CD4-positive, CD25-positive, alpha-beta regulatory T cell (primary cell): Measurements from ENCODE around the gene GABRR3. TPM values are rescaled to one million over a fixed set of nuclear protein-coding genes. Genes with fewer than 3 reads are reported as not detected.
"Not testable (repeated sequence)": the region's sequence is repeated elsewhere in the genome, so short reads cannot be mapped to it uniquely, and the experiment has no call there.

Experiments
- ATAC-seq, 2 donors: fragments of 150-1000 bp; cut with Tn5 transposase; one replicate each; pipeline ENCODE4 v1.10.0; 2021; ENCODE audit warnings: low read depth in 2 of 2, moderate number of reproducible peaks in 2 of 2, moderate library complexity in 1 of 2
- DNase-seq, 3 donors: peaks; one replicate each; pipeline versions ENCODE4 v3.0.0 to v3.0.0-alpha.2; 2012 to 2022; ENCODE audit warnings: mixed read lengths in 1 of 3
- H3K27ac ChIP-seq: one replicate; pipeline ENCODE4 v1.7.0; 2013; ENCODE audit warnings: mild to moderate bottlenecking, low read length; ENCODE audit not compliant: insufficient read depth, poor library complexity, severe bottlenecking
- H3K27me3 ChIP-seq: one replicate; pipeline ENCODE4 v1.7.0; 2013; ENCODE audit warnings: low read length; ENCODE audit not compliant: control insufficient read depth, insufficient read depth
- H3K36me3 ChIP-seq: one replicate; pipeline ENCODE4 v1.7.0; 2013; ENCODE audit warnings: mild to moderate bottlenecking, low read length, moderate library complexity; ENCODE audit not compliant: control insufficient read depth, insufficient read depth
- H3K4me1 ChIP-seq: 2 replicates; pipeline ENCODE4 v1.7.0; 2013; ENCODE audit warnings: mild to moderate bottlenecking, low read length; ENCODE audit not compliant: insufficient read depth, control insufficient read depth, poor library complexity, severe bottlenecking
- H3K4me3 ChIP-seq: one replicate; pipeline ENCODE4 v1.7.0; 2013; ENCODE audit warnings: low read depth, mild to moderate bottlenecking, low read length, moderate library complexity
- H3K9me3 ChIP-seq, 2 experiments: 1 replicate in 1 of 2; 2 replicates in 1 of 2; pipeline ENCODE4 v1.7.0; 2013; ENCODE audit warnings: low read length in 2 of 2, mild to moderate bottlenecking in 1 of 2, moderate library complexity in 1 of 2; ENCODE audit not compliant: control insufficient read depth in 2 of 2
- H3K27ac Mint-ChIP-seq, 3 donors: one replicate each; pipeline ENCODE4 v1.8.0; 2020 to 2022; ENCODE audit warnings: mild to moderate bottlenecking in 3 of 3, mixed read lengths in 3 of 3, moderate library complexity in 2 of 3
- H3K27me3 Mint-ChIP-seq: one replicate; pipeline ENCODE4 v1.8.0; 2022; ENCODE audit warnings: mild to moderate bottlenecking, mixed read lengths
- H3K36me3 Mint-ChIP-seq: one replicate; pipeline ENCODE4 v1.8.0; 2020; ENCODE audit warnings: mixed read lengths
- H3K4me1 Mint-ChIP-seq, 4 donors: one replicate each; pipeline ENCODE4 v1.8.0; 2020 to 2022; ENCODE audit warnings: mixed read lengths in 4 of 4, mild to moderate bottlenecking in 1 of 4
- H3K4me3 Mint-ChIP-seq, 4 donors: one replicate each; pipeline ENCODE4 v1.8.0; 2020 to 2022; ENCODE audit warnings: mild to moderate bottlenecking in 4 of 4, mixed read lengths in 4 of 4, moderate library complexity in 3 of 4
- H3K9me3 Mint-ChIP-seq, 7 donors: one replicate each; pipeline ENCODE4 v1.8.0; 2020 to 2022; ENCODE audit warnings: mixed read lengths in 7 of 7, mild to moderate bottlenecking in 3 of 7, moderate library complexity in 2 of 7
- polyA plus RNA-seq, 4 donors: library from polyadenylated mRNA; unstranded; fragments of 300-500 nt; fragmentation: Illumina TruSeq; gene quantifications; one replicate each; pipeline ENCODE4 v1.2.3, GENCODE V29; 2021
- total RNA-seq: library from RNA; stranded (reverse); gene quantifications from one replicate; pipeline ENCODE4 v1.2.3, GENCODE V29; 2022

Gene GABRR3
- total and polyA plus RNA-seq, 5 donors from 2014 or later, result not detected

- Mint-ChIP-seq H3K27ac (no peak overlapping the region), H3K9me3 (no peaks in the 10 kb centered on the region), H3K27me3 (peaks cover 20% of the 10 kb centered on the region), H3K4me1 (peaks cover 4 to 6% (median 6%) of the 10 kb centered on the region in 4 donors), H3K4me3 (no peak overlapping the region), H3K36me3 (no peaks in the 10 kb centered on the region)
- Histone ChIP-seq H3K4me3 (no peak overlapping the region), H3K36me3 (no peaks in the 10 kb centered on the region), H3K9me3 (no peaks in the 10 kb centered on the region), H3K27ac (no peak overlapping the region), H3K27me3 (no peaks in the 10 kb centered on the region), H3K4me1 (no peaks in the 10 kb centered on the region)
- DNase-seq (no peak), ATAC-seq (no peak)
Observed at GRCh38 chr3:98020412-98020811, 14.7 kb downstream of the GABRR3 start.

DNA sequence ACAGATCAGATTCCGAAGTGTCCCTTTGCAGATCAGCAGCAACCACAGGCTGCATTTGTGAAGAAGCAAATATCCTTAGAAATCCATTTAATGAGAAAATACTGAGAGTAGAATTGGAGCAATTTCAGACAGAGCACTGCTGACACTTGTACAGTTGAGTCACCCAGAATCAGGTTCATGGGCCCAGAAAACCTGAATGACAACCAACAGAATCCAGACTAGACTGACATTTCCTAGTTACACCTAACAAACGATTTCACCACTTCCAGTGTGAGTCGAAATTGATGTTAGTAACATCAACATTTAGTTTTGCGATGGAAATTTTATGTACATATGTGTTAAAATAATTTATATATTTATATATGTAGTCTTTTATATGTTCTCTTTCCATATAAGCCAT, 16.8 kb downstream of the GABRR3 start:
- no peaks in the 10 kb centered on the region for H3K4me1 ChIP-seq
- Mint-ChIP-seq H3K36me3 (no peaks in the 10 kb centered on the region), H3K4me1 (peaks cover 3 to 7% (median 4%) of the 10 kb centered on the region in 4 donors), H3K9me3 (no peaks in the 10 kb centered on the region), H3K27ac (no peak overlapping the region), H3K4me3 (no peak overlapping the region), H3K27me3 (peaks cover 28% of the 10 kb centered on the region)
- no peaks in the 10 kb centered on the region for H3K36me3 ChIP-seq
- H3K27me3 ChIP-seq, result no peaks in the 10 kb centered on the region
- DNase-seq (no peak), ATAC-seq (no peak)
- H3K9me3 ChIP-seq, result no peaks in the 10 kb centered on the region
- no peak overlapping the region for H3K4me3 ChIP-seq
- H3K27ac ChIP-seq, result no peak overlapping the region

DNA sequence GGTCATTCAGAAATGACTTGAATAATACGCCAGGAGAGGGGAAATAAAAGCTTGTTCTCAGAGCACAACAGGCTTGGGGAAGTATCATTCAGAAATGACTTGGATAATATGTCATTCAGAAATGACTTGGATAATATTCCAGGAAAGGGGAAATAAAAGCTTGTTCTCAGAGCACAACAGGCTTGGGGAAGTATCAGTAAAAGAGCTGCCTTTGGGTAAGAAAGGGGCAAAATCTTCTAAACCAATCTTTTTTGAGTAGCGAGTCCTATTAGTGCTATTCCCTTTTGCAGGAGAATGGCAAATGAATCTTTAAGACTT, 20.9 kb downstream of the GABRR3 start:
- Mint-ChIP-seq H3K36me3 (no peaks in the 10 kb centered on the region), H3K27ac (no peak overlapping the region), H3K4me3 (no peak overlapping the region), H3K4me1 (peaks cover 0 to 5% (median 0%) of the 10 kb centered on the region in 4 donors), H3K9me3 (peaks cover 0 to 5% (median 0%) of the 10 kb centered on the region in 7 donors), H3K27me3 (peaks cover 30% of the 10 kb centered on the region)
- DNase-seq (no peak), ATAC-seq (no peak)
- Histone ChIP-seq H3K4me3 (no peak overlapping the region), H3K36me3 (no peaks in the 10 kb centered on the region), H3K4me1 (no peaks in the 10 kb centered on the region), H3K27me3 (peaks cover 3% of the 10 kb centered on the region), H3K27ac (no peak overlapping the region), H3K9me3 (no peaks in the 10 kb centered on the region)

- Mint-ChIP-seq H3K9me3 (peaks cover 0 to 5% (median 0%) of the 10 kb centered on the region in 7 donors), H3K27me3 (peaks cover 30% of the 10 kb centered on the region), H3K36me3 (no peaks in the 10 kb centered on the region), H3K4me3 (no peak overlapping the region), H3K27ac (peak overlapping the region in 1 of 3 donors; percentile 11), H3K4me1 (peaks cover 0 to 5% (median 2%) of the 10 kb centered on the region in 4 donors)
- H3K4me3 ChIP-seq, result no peak overlapping the region
- DNase-seq (no peak), ATAC-seq (no peak)
- no peaks in the 10 kb centered on the region for H3K4me1 ChIP-seq
- H3K27me3 ChIP-seq, result peaks cover 3% of the 10 kb centered on the region
- no peaks in the 10 kb centered on the region for H3K9me3 ChIP-seq
- no peak overlapping the region for H3K27ac ChIP-seq
- no peaks in the 10 kb centered on the region for H3K36me3 ChIP-seq
Observed at GRCh38 chr3:98013411-98014267, 21.5 kb downstream of the GABRR3 start.

DNA sequence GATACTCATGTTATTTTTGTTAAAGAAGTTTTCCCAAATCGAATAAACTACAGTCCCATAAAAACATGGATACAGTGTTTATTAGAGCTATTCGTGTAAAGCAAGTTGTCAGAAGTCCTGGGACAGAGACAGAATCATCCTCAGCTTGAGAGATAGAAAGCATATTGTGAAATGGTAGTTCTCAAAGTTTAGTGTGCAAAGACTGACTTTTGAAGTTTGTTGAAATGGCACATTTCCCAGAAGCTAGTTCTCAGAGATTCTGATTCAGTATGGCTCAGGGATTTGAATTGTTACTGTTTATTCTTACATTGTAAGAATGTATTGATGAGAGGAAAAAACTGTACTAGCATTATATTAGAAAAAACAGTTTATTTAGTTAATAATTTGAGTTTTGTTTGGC, 22.1 kb downstream of the GABRR3 start:
- no peaks in the 10 kb centered on the region for H3K36me3 ChIP-seq
- DNase-seq (no peak), ATAC-seq (no peak)
- no peaks in the 10 kb centered on the region for H3K4me1 ChIP-seq
- Mint-ChIP-seq H3K4me3 (no peak overlapping the region), H3K36me3 (no peaks in the 10 kb centered on the region), H3K4me1 (peaks cover 0 to 5% (median 2%) of the 10 kb centered on the region in 4 donors), H3K27me3 (peaks cover 30% of the 10 kb centered on the region), H3K9me3 (peaks cover 0 to 5% (median 0%) of the 10 kb centered on the region in 7 donors), H3K27ac (no peak overlapping the region)
- no peaks in the 10 kb centered on the region for H3K9me3 ChIP-seq
- H3K27ac ChIP-seq, result no peak overlapping the region
- peaks cover 3% of the 10 kb centered on the region for H3K27me3 ChIP-seq
- no peak overlapping the region for H3K4me3 ChIP-seq

DNA sequence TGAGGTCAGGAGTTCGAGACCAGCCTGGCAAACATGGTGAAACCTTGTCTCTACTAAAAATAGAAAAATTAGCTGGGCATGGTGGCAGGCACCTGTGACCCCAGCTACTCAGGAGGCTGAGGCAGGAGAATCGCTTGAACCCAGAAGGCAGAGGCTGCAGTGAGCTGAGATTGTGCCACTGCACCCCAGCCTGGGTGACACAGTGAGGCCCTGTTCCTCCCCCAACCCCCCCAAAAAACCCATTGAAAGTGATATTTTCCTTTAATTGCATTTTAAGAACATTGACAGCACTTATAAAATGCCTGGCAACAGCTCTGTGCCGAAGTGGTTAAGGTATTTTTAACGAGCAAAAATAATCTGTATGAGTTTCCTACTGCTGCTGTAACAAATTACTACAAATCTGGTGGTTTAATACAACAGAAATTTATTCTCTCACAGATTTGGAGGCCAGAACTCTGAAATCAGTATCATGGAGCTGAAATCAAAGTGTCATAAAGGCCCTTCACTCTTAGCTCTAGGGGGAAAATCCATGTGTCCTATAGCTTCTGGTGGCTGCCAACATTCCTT, 24.1 kb downstream of the GABRR3 start:
- not testable (repeated sequence) for ATAC-seq, H3K9me3 Mint-ChIP-seq, H3K4me3 Mint-ChIP-seq, H3K4me3 ChIP-seq, H3K27me3 ChIP-seq, H3K36me3 Mint-ChIP-seq, H3K36me3 ChIP-seq, DNase-seq, H3K27ac Mint-ChIP-seq, H3K27ac ChIP-seq, H3K9me3 ChIP-seq, H3K4me1 ChIP-seq
- Mint-ChIP-seq H3K4me1 (peaks cover 0 to 12% (median 10%) of the 10 kb centered on the region in 4 donors), H3K27me3 (peaks cover 20% of the 10 kb centered on the region)

DNA sequence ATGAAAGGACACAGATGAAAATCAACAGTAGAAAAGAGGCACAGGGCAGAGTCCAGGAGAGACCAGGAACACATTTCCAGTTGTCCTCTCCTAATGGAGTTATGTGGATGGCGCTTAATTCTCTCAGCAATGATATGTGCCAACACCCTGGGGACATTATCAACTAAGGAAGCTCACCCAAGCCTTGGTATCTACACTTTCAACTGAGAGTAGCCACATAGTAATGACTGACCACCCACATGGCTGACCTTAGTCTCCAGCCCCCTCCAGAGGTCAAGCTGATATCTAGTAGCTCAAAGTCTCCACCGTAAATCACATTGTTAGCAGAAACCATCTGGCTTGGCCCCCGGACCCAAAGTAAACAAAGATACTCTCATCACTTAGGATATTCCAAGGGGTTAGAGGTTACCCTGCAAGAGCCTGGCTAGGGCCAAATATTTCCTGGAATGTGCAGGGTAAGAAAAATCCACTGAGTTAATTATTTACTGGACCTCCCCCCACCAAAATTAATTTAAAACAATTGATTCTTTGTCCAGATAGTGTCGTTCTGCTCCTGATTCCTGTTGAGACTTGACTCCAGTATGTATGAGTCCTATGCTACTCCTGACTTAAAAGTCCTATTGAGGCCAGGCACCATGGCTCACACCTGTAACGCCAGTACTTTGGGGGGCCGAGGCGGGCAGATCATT, 24.8 kb downstream of the GABRR3 start:
- H3K27me3 Mint-ChIP-seq, result peaks cover 16% of the 10 kb centered on the region
- no peak overlapping the region for H3K4me3 Mint-ChIP-seq
- Histone ChIP-seq H3K27me3 (peaks cover 3% of the 10 kb centered on the region), H3K36me3 (no peaks in the 10 kb centered on the region), H3K4me3 (no peak overlapping the region), H3K27ac (no peak overlapping the region), H3K4me1 (no peaks in the 10 kb centered on the region), H3K9me3 (no peaks in the 10 kb centered on the region)
- no peak for ATAC-seq
- no peak overlapping the region for H3K27ac Mint-ChIP-seq
- H3K9me3 Mint-ChIP-seq, result peaks cover 0 to 5% (median 0%) of the 10 kb centered on the region in 7 donors
- H3K36me3 Mint-ChIP-seq, result no peaks in the 10 kb centered on the region
- DNase-seq, result no peak
- peaks cover 0 to 12% (median 10%) of the 10 kb centered on the region in 4 donors for H3K4me1 Mint-ChIP-seq
